ENCODE measurements around the gene VWA5B1. TPM values are rescaled to one million over a fixed set of nuclear protein-coding genes. Genes with fewer than 3 reads are reported as not detected.

Gene VWA5B1
- total RNA-seq, 3 donors from 2014 or later, result 0.16 to 2.1 (median 0.80) TPM

DNA sequence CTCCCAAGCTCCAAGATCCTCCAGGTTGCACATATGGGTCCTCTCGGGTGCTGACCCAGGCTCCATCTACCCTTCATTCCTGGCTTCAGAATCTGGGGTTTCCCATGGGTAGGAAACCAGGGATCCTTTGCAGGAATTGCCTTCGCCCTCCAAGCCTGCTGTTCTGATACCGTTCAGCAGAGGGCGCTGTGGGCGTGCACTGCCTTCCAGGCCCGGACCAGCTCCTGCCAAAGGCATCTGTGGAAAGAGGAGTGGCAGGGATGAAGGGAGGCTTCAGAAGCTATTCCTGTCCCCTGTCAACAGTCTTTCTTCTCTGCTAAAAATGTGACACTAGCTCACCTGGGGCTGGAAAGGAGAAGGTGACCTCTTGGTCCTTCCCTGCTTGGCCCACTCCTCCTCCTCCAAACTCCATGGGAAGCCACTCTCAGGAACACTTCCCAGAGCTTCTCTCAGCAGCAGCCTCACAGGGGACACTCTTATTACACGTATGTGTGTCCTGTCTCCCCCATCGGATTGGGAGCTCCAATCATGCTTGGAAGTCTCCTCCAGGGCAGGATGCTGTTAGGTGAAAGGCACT lies 71.2 kb downstream of the VWA5B1 start:
- DNase-seq, result peak in 2 of 3 donors; percentile 79 to 82
- peaks cover 18% of the 10 kb centered on the region for H3K4me1 ChIP-seq (ENCODE audit: low read depth)
- intact Hi-C loops (cut with DNase I, micrococcal nuclease), result no loop called here
- H3K4me3 ChIP-seq, result no peak overlapping the region
- TF ChIP-seq, protein P1, sequence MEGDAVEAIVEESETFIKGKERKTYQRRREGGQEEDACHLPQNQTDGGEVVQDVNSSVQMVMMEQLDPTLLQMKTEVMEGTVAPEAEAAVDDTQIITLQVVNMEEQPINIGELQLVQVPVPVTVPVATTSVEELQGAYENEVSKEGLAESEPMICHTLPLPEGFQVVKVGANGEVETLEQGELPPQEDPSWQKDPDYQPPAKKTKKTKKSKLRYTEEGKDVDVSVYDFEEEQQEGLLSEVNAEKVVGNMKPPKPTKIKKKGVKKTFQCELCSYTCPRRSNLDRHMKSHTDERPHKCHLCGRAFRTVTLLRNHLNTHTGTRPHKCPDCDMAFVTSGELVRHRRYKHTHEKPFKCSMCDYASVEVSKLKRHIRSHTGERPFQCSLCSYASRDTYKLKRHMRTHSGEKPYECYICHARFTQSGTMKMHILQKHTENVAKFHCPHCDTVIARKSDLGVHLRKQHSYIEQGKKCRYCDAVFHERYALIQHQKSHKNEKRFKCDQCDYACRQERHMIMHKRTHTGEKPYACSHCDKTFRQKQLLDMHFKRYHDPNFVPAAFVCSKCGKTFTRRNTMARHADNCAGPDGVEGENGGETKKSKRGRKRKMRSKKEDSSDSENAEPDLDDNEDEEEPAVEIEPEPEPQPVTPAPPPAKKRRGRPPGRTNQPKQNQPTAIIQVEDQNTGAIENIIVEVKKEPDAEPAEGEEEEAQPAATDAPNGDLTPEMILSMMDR (IDR thresholded peaks at IDR 0.05), result peak; percentile 79
- peak; percentile 66 for ATAC-seq
- H3K9me3 ChIP-seq, result no peaks in the 10 kb centered on the region
- no peaks in the 10 kb centered on the region for H3K36me3 ChIP-seq (ENCODE audit: low read depth)

GRCh38 chr1:20362856-20363255 lies 72.2 kb downstream of the VWA5B1 start:
- peaks cover 24% of the 10 kb centered on the region for H3K4me1 ChIP-seq (ENCODE audit: low read depth)
- H3K36me3 ChIP-seq (ENCODE audit: low read depth), result no peaks in the 10 kb centered on the region
- no peaks in the 10 kb centered on the region for H3K9me3 ChIP-seq
- DNase-seq (no peak), ATAC-seq (no peak)
- TF ChIP-seq, protein P1 (IDR thresholded peaks at IDR 0.05), result no peak
- intact Hi-C loops (cut with DNase I, micrococcal nuclease), result no loop called here
- no peak overlapping the region for H3K4me3 ChIP-seq

GRCh38 chr1:20365421-20366055 lies 74.9 kb downstream of the VWA5B1 start:
- intact Hi-C loops (cut with DNase I, micrococcal nuclease), result no loop called here

DNA sequence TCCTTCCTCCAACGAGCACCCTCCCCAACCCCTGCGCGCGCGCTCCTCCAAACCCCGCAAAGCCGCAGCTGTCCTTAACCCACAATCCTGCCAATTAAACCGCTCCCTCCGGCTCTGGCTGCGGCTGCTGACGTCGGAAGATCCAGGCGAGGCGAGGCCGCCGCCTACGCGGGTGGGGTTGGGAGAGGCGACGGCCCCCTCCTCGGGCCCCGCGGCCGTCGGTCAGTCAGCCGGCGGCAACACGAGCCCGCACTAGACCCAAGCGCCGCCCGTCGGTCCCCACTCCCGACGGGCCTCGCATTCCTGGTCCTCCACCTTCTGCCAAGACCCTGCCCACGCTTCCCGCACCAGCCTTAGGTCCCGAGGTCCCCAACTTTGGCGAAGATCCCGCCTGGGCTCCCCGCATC lies 75.4 kb downstream of the VWA5B1 start:
- H3K36me3 ChIP-seq (ENCODE audit: low read depth), result no peaks in the 10 kb centered on the region
- ATAC-seq (peak; percentile 69), DNase-seq (peak; percentile 60 to 77 (median 65))
- no peaks in the 10 kb centered on the region for H3K9me3 ChIP-seq
- peaks cover 20% of the 10 kb centered on the region for H3K4me1 ChIP-seq (ENCODE audit: low read depth)
- intact Hi-C loops (cut with DNase I, micrococcal nuclease), result no loop called here
- TF ChIP-seq, protein P1 (IDR thresholded peaks at IDR 0.05), result no peak
- no peak overlapping the region for H3K4me3 ChIP-seq

More at GRCh38 chr1:20365421-20366055, 74.9 kb downstream of the VWA5B1 start:
- Histone ChIP-seq H3K9me3 (no peaks in the 10 kb centered on the region), H3K36me3 (ENCODE audit: low read depth) (no peaks in the 10 kb centered on the region), H3K4me1 (ENCODE audit: low read depth) (peaks cover 20% of the 10 kb centered on the region), H3K4me3 (no peak overlapping the region)
- ATAC-seq (no peak), DNase-seq (no peak)
- TF ChIP-seq, protein P1 (IDR thresholded peaks at IDR 0.05), result no peak

DNA sequence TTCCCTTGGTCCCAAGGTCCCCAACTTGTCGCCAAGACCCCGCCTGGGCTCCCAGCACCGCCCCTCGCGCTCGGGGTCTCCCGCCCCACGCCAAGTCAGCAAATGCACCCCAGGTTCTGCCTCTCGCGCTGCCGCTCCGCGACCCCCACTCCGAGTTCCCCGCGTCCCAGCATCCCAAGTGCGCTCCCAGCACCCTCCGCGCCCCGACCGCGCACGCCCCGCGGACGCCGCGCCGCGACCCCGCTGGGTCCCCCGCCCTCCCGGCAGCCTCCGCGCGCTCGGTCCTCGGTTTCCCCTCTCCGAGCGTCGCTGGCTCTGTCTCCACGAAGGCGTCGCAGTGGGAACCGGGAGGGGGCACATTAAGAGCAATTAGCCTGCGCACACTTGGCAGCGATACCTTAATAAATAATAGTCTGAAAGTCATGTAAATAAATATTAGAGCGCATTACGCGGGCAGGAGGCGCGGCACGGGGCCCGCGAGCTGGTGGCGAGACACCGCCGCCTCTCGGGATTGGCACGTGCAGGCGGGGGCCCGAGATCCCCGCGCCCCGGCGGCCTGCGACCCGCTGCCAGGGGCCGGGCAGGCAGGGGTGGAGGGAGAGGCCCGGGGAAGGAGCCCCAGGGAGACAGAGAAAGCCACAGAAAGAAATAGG lies 75.9 kb downstream of the VWA5B1 start:
- no peak for DNase-seq
- Histone ChIP-seq H3K4me3 (no peak overlapping the region), H3K4me1 (ENCODE audit: low read depth) (peaks cover 20% of the 10 kb centered on the region), H3K36me3 (ENCODE audit: low read depth) (no peaks in the 10 kb centered on the region), H3K9me3 (no peaks in the 10 kb centered on the region)
- TF ChIP-seq, protein P1 (IDR thresholded peaks at IDR 0.05), result no peak
- no peak for ATAC-seq
- intact Hi-C loops (cut with DNase I, micrococcal nuclease), result no loop called here

Measured in mucosa of descending colon (tissue), 3 donors.